GM12875 (cell line): Measurements from ENCODE around the gene LIMCH1.

Experiments
- H3K4me3 ChIP-seq: one replicate; pipeline ENCODE4 v1.5.1; 2011; ENCODE audit warnings: low read depth, low read length, control low read depth
- TF ChIP-seq, protein P1 (sequence below): IDR thresholded peaks from 2 replicates; pipeline ENCODE4 v1.5.1; 2011; ENCODE audit warnings: low read depth, mild to moderate bottlenecking, control low read depth, inconsistent platforms, low read length, moderate library complexity, borderline replicate concordance; ENCODE audit not compliant: insufficient read depth

Gene LIMCH1

DNA sequence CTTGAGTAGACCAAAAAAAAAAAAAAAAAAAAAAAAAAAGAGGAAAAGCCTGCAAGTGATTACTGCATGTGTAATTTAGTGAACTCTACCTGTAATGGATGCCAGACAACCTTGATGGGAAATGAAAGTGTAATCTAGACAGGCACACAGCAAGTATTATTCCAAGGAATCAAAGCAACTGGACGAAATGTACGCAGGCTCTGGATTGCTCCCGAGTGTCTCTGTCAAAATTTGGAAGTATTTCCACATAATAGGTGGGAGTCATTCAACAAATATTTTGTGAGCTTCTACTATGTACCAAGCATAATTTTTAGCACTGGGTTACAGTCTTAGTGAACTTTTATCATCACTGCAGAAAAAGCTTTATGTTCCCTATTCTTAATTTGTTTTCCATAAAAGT lies 64.2 kb downstream of the LIMCH1 start:
- H3K4me3 ChIP-seq = no peak overlapping the region
- TF ChIP-seq, protein P1, sequence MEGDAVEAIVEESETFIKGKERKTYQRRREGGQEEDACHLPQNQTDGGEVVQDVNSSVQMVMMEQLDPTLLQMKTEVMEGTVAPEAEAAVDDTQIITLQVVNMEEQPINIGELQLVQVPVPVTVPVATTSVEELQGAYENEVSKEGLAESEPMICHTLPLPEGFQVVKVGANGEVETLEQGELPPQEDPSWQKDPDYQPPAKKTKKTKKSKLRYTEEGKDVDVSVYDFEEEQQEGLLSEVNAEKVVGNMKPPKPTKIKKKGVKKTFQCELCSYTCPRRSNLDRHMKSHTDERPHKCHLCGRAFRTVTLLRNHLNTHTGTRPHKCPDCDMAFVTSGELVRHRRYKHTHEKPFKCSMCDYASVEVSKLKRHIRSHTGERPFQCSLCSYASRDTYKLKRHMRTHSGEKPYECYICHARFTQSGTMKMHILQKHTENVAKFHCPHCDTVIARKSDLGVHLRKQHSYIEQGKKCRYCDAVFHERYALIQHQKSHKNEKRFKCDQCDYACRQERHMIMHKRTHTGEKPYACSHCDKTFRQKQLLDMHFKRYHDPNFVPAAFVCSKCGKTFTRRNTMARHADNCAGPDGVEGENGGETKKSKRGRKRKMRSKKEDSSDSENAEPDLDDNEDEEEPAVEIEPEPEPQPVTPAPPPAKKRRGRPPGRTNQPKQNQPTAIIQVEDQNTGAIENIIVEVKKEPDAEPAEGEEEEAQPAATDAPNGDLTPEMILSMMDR = no peak

DNA sequence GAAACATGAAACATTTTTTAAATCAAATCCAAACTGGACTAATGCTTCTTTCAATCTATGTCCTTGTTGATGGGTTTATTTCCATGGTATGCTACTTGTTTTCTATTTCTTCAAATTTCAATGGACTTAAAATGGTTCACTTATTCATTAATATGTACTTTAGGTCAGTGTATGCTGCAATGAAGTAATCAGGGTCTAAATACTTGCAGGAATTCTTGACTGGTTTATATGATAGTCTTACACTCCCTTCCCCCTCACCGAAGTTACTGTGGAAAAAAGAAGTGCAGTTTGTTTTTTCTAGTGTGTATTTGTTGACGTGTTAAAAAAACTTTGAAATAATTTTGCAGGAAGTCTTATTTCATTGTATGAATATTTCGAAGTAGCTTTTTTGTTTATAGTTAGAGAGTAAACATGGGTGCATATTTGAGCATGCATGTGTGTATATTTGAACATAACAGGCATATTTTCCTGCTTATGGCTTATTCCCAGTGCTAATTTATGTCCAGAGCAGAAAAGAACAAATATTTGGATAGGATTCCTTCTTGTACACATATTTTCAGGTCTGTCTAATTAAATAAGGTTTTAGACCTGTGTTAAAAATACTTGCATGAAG lies 65.0 kb downstream of the LIMCH1 start:
- no peak overlapping the region for H3K4me3 ChIP-seq
- TF ChIP-seq, protein P1 = no peak

DNA sequence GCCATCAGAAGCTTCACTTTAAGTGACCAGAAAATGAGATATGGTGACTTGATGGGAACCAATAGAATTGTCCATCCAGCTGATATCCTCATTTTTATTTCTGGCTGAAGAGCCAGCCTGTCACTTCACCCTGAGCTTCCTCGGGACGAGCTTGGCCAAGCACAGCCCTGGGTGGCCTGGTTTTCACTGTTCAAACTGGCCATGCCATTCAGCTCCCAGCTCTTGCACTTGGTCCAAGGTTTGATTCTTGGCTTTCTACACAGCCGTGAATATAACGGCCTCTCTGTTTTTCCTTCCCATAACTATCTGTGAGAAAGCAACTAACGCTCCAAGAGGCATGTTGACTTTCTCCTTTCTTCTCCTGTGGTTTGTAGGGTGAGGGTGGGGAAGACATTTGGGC lies 71.9 kb downstream of the LIMCH1 start:
- no peak overlapping the region for H3K4me3 ChIP-seq

DNA sequence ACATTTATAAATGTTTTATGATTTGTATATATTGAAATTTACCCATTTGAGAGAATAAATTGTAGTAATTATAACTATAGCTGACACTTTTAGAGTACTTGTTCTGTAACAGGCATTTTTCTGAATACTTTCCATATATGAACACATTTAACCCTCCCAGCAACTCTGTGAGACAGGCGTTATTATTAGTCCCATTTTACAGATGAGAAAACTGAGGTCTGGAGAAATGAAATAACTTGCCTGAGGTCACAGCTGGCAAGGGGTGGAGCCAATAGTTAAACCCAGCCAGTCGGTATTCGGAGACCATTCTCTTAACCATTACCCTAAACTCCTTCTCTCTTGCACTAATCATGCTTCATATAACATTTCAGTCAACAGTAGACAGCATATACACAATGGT lies 72.5 kb downstream of the LIMCH1 start:
- TF ChIP-seq, protein P1 = no peak
- H3K4me3 ChIP-seq = no peak overlapping the region

More for the DNA sequence above, 71.9 kb downstream of the LIMCH1 start:
- TF ChIP-seq, protein P1 = no peak

DNA sequence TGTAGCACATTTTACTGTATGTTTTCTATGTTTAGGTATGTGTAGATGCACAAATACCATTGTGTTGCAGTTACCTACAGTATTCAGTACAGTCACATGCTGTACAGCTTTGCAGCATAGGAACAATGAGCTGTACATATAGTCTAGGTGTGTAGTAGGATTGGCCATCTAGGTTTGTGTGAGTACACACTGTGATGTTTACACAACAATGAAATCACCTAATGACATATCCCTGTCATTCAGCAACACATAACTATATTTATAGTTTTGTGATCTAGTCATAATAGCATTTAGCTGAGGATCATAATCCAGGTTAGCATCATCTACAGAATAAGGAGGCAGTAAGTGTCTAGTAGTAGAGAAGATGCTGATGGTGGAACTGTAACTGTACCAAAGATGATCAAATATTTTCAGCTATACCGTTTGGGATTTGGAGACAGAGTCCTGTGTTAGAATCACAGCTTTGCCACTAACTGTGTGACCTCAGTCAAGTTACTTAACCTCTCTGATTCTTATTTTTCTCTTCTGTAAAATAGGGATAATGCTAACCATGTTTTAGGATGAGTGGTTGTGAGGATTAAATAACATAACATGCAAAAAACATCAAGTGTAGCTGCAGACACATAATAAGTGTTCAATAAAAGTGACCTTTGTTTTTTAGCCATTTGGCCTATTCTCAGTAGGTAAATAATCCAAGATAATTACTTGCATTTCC lies 73.3 kb downstream of the LIMCH1 start:
- TF ChIP-seq, protein P1 = no peak
- no peak overlapping the region for H3K4me3 ChIP-seq

DNA sequence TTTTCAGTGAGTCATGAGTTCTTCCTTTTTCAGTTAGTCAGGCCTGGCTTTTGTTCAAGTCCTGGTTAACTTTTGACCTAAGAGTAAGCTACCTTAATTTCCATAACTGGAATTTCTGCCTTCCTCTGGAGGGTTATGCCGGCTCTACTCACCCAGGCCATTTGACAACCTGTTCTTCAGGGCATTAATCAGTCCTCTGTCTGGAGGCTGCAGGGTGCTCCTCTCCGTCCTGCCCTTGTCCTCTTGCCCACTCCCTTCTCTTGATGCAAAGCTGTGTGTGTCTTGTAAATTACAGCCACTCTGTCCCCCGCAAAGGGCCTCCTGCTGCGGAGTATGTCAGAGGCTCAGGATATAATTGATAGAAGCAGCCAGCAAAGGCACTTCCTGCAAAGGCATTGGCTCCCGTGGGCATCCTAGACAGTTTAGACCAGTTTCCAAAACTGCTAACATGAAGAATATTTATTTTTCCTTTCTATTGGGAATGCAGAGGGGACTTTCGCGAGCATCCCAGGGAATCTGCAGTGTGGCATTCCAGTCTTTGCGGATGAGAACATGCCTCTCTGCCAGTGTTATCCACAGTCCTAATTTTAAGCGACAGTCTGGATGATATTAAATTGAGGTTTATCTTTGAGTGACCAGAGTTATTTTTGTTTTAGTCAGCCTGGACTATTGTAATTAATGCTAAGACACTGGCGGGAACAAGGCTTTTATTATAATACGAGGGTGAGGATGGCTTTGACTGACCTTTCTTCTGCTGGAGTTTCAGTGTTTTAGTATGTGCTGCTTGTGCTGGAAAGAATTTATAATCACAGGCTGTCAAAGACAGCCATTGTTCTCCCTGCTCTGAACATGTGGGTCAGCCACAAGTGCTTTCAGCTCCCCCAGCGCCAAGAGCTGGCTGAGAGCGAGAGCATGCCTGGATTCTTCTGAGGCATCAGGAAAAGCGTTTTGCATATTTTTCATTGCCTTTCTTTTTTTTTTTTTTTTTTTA lies 74.2 kb downstream of the LIMCH1 start:
- no peak overlapping the region for H3K4me3 ChIP-seq
- TF ChIP-seq, protein P1 = no peak
